ENCODE measurements around the gene ADIRF. TPM values are rescaled to one million over a fixed set of nuclear protein-coding genes. Genes with fewer than 3 reads are reported as not detected.
A peak's percentile ranks its signal among the peaks of the same experiment; 100 is the strongest.
"Not testable (repeated sequence)": the region's sequence is repeated elsewhere in the genome, so short reads cannot be mapped to it uniquely, and the experiment has no call there.

ADIRF gene
- total RNA-seq, 2 experiments from 2014 or later = not detected

DNA sequence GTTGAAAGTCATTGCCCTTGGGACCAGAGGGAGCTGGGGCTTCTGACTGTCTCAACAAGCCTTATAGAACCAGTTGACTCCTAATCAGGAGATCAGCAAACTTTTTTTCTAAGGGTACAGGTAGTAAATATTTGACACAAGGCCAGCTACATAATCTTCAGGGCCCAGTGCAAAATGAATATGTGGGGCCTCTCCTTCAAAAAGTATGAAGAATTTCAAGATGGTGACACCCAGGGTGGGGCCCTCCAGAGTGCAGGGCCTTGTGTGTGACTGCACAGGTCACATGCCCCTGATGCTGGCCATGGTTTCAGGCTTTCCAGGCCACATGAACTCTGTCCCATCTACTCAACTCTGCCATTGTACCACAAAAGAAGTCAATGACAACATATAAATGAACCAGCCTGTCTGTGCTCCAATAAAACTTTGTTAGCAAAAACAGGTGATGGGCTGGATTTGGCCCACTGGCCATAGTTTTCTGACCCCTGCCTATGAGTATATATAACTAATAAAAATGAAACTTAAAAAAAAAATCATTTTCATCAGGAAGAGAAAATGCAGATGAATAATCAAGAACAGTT, 17.0 kb upstream of the ADIRF start:
- H3K4me3 ChIP-seq (ENCODE audit: low read depth, low read length, poor library complexity, severe bottlenecking) = no peak overlapping the region
- ChIA-PET CTCF (ENCODE audit: unreplicated experiment) (no interaction called here), POLR2A (interaction anchor here (0.7 kb wide), 1 partner anchor 92 kb away, joined by 3 read pairs; no protein-coding TSS in a partner anchor)
- no peak overlapping the region for H3K4me2 ChIP-seq (ENCODE audit: low read length)
- no peaks in the 10 kb centered on the region for H3K9me3 ChIP-seq (ENCODE audit: low read length)
- H3K9me2 ChIP-seq (ENCODE audit: insufficient read depth, low read length) = no peaks in the 10 kb centered on the region
- no peaks in the 10 kb centered on the region for H3K4me1 ChIP-seq (ENCODE audit: insufficient read depth, low read length, poor library complexity, severe bottlenecking)
- no peak overlapping the region for H2AFZ ChIP-seq (ENCODE audit: low read length)
- BruUV-seq (replicated peaks) = no TSS peak
- no peaks in the 10 kb centered on the region for H3K79me2 ChIP-seq (ENCODE audit: insufficient read depth, low read depth, low read length)
- no peak for DNase-seq (ENCODE audit: low spot score)
- no peak overlapping the region for H3K27ac ChIP-seq (ENCODE audit: low read depth, low read length, poor library complexity, severe bottlenecking)
- no peaks in the 10 kb centered on the region for H4K20me1 ChIP-seq (ENCODE audit: insufficient read depth, low read length)
- intact Hi-C loops (cut with micrococcal nuclease; ENCODE audit: unreplicated experiment) = no loop called here
- TF ChIP-seq, protein P1, sequence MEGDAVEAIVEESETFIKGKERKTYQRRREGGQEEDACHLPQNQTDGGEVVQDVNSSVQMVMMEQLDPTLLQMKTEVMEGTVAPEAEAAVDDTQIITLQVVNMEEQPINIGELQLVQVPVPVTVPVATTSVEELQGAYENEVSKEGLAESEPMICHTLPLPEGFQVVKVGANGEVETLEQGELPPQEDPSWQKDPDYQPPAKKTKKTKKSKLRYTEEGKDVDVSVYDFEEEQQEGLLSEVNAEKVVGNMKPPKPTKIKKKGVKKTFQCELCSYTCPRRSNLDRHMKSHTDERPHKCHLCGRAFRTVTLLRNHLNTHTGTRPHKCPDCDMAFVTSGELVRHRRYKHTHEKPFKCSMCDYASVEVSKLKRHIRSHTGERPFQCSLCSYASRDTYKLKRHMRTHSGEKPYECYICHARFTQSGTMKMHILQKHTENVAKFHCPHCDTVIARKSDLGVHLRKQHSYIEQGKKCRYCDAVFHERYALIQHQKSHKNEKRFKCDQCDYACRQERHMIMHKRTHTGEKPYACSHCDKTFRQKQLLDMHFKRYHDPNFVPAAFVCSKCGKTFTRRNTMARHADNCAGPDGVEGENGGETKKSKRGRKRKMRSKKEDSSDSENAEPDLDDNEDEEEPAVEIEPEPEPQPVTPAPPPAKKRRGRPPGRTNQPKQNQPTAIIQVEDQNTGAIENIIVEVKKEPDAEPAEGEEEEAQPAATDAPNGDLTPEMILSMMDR (conservative IDR thresholded peaks at IDR 0.05; ENCODE audit: low read length) = no peak
- TF ChIP-seq EZH2phosphoT487 (IDR thresholded peaks at IDR 0.05; ENCODE audit: borderline replicate concordance, low read depth, low read length) = no peak
- no peaks in the 10 kb centered on the region for H3K36me3 ChIP-seq (ENCODE audit: insufficient read depth, low read length)

DNA sequence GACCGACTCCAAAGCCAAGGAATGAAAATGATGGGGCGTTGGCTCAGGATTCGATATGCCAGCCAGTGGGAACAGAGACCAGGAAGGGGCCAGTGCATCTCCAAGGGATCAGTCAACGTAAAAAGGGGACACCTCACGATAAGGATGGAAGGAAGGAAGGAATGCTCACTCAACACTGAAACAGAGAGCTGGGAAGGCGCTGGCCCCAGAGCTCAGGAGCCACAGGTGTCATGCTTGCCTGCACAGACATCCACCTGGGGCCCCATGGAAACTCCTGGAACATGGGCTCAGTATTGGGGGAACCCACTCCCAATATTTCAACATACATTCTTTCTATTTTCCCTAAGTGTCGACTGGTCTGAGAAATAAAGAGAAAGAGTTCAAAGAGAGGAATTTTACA, 16.2 kb upstream of the ADIRF start:
- no peak overlapping the region for H2AFZ ChIP-seq (ENCODE audit: low read length)
- H3K79me2 ChIP-seq (ENCODE audit: insufficient read depth, low read depth, low read length) = no peaks in the 10 kb centered on the region
- ChIA-PET CTCF (ENCODE audit: unreplicated experiment) (interaction anchor here (0.6 kb wide), 1 partner anchor 364 kb away, joined by 3 read pairs; no protein-coding TSS in a partner anchor), POLR2A (no interaction called here)
- H3K4me3 ChIP-seq (ENCODE audit: low read depth, low read length, poor library complexity, severe bottlenecking) = no peak overlapping the region
- TF ChIP-seq, protein P1 (conservative IDR thresholded peaks at IDR 0.05; ENCODE audit: low read length) = no peak
- TF ChIP-seq EZH2phosphoT487 (IDR thresholded peaks at IDR 0.05; ENCODE audit: borderline replicate concordance, low read depth, low read length) = no peak
- intact Hi-C loops (cut with micrococcal nuclease; ENCODE audit: unreplicated experiment) = no loop called here
- BruUV-seq (replicated peaks) = no TSS peak
- H3K4me1 ChIP-seq (ENCODE audit: insufficient read depth, low read length, poor library complexity, severe bottlenecking) = no peaks in the 10 kb centered on the region
- no peaks in the 10 kb centered on the region for H4K20me1 ChIP-seq (ENCODE audit: insufficient read depth, low read length)
- no peak overlapping the region for H3K27ac ChIP-seq (ENCODE audit: low read depth, low read length, poor library complexity, severe bottlenecking)
- DNase-seq (ENCODE audit: low spot score) = no peak
- H3K4me2 ChIP-seq (ENCODE audit: low read length) = no peak overlapping the region
- H3K9me3 ChIP-seq (ENCODE audit: low read length) = no peaks in the 10 kb centered on the region
- H3K9me2 ChIP-seq (ENCODE audit: insufficient read depth, low read length) = no peaks in the 10 kb centered on the region
- H3K36me3 ChIP-seq (ENCODE audit: insufficient read depth, low read length) = no peaks in the 10 kb centered on the region

DNA sequence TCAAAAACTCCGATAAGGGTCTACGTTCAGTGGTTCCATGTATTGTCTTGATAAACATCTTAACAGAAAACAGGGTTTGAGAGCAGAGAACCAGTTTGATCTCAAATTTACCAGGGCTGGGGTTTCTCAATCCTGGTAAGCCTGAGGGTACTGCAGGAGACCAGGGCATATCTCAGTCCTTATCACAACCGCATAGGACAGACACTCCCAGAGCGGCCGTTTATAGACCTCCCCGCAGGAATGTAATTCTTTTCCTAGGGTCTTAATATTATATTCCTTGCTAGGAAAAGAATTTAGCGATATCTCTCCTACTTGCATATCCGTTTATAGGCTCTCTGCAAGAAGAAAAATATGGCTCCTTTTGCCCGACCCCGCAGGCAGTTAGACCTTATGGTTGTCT, 15.6 kb upstream of the ADIRF start:
- CTCF ChIA-PET (ENCODE audit: unreplicated experiment); H3K79me2 ChIP-seq (ENCODE audit: insufficient read depth, low read depth, low read length); H2AFZ ChIP-seq (ENCODE audit: low read length); H3K36me3 ChIP-seq (ENCODE audit: insufficient read depth, low read length); H3K9me2 ChIP-seq (ENCODE audit: insufficient read depth, low read length); POLR2A ChIA-PET; H3K4me3 ChIP-seq (ENCODE audit: low read depth, low read length, poor library complexity, severe bottlenecking); H3K27ac ChIP-seq (ENCODE audit: low read depth, low read length, poor library complexity, severe bottlenecking); intact Hi-C loops (cut with micrococcal nuclease; ENCODE audit: unreplicated experiment); BruUV-seq (replicated peaks); H4K20me1 ChIP-seq (ENCODE audit: insufficient read depth, low read length); H3K4me1 ChIP-seq (ENCODE audit: insufficient read depth, low read length, poor library complexity, severe bottlenecking); H3K4me2 ChIP-seq (ENCODE audit: low read length); H3K9me3 ChIP-seq (ENCODE audit: low read length): not testable (repeated sequence)
- peak; percentile 14 for DNase-seq (ENCODE audit: low spot score)
